ENCODE data around the gene TEX29. TPM values are rescaled to one million over a fixed set of nuclear protein-coding genes. Genes with fewer than 3 reads are reported as not detected.

TEX29 gene
- total RNA-seq, 1 experiment from 2014 or later, result 0.68 TPM

DNA sequence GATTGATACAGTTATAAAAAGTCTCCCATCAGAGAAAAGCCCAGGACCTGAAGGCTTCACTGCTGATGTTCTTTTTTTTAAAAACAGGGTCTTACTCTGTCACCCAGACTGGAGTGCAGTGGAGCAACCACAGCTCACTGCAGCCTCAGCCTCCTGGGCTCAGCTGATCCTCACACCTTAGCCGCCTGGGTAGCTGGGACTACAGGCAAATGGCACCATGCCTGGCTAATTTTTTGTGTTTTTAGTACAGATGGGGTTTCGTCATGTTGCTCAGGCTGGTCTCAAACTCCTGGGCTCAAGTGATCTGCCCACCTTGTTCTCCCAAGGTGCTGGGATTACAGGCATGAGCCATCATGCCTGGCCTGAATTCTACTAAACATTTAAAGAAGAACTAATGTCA is 33.1 kb downstream of the TEX29 start:
- H3K27me3 Mint-ChIP-seq (ENCODE audit: low read depth), result no peaks in the 10 kb centered on the region
- H3K4me3 Mint-ChIP-seq, result no peak overlapping the region
- ATAC-seq (no peak), DNase-seq (ENCODE audit: low spot score) (no peak)
- H3K36me3 Mint-ChIP-seq, result peaks cover 7% of the 10 kb centered on the region
- H3K4me1 Mint-ChIP-seq, result no peaks in the 10 kb centered on the region
- CTCF ChIA-PET, result interaction anchor here (1.3 kb wide), 1 partner anchor 8 kb away, joined by 5 read pairs; no protein-coding TSS in a partner anchor
- H3K9me3 Mint-ChIP-seq, result peaks cover 19% of the 10 kb centered on the region
- no peak overlapping the region for H3K27ac Mint-ChIP-seq
- TF ChIP-seq, protein P1, sequence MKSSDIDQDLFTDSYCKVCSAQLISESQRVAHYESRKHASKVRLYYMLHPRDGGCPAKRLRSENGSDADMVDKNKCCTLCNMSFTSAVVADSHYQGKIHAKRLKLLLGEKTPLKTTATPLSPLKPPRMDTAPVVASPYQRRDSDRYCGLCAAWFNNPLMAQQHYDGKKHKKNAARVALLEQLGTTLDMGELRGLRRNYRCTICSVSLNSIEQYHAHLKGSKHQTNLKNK (CRISPR knock-in tag; IDR thresholded peaks at IDR 0.05), result no peak
- TF ChIP-seq, protein P2, sequence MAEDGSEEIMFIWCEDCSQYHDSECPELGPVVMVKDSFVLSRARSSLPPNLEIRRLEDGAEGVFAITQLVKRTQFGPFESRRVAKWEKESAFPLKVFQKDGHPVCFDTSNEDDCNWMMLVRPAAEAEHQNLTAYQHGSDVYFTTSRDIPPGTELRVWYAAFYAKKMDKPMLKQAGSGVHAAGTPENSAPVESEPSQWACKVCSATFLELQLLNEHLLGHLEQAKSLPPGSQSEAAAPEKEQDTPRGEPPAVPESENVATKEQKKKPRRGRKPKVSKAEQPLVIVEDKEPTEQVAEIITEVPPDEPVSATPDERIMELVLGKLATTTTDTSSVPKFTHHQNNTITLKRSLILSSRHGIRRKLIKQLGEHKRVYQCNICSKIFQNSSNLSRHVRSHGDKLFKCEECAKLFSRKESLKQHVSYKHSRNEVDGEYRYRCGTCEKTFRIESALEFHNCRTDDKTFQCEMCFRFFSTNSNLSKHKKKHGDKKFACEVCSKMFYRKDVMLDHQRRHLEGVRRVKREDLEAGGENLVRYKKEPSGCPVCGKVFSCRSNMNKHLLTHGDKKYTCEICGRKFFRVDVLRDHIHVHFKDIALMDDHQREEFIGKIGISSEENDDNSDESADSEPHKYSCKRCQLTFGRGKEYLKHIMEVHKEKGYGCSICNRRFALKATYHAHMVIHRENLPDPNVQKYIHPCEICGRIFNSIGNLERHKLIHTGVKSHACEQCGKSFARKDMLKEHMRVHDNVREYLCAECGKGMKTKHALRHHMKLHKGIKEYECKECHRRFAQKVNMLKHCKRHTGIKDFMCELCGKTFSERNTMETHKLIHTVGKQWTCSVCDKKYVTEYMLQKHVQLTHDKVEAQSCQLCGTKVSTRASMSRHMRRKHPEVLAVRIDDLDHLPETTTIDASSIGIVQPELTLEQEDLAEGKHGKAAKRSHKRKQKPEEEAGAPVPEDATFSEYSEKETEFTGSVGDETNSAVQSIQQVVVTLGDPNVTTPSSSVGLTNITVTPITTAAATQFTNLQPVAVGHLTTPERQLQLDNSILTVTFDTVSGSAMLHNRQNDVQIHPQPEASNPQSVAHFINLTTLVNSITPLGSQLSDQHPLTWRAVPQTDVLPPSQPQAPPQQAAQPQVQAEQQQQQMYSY (CRISPR knock-in tag; IDR thresholded peaks at IDR 0.05), result no peak
- TF ChIP-seq, protein P3, sequence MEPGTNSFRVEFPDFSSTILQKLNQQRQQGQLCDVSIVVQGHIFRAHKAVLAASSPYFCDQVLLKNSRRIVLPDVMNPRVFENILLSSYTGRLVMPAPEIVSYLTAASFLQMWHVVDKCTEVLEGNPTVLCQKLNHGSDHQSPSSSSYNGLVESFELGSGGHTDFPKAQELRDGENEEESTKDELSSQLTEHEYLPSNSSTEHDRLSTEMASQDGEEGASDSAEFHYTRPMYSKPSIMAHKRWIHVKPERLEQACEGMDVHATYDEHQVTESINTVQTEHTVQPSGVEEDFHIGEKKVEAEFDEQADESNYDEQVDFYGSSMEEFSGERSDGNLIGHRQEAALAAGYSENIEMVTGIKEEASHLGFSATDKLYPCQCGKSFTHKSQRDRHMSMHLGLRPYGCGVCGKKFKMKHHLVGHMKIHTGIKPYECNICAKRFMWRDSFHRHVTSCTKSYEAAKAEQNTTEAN (CRISPR knock-in tag; IDR thresholded peaks at IDR 0.05), result no peak
- TF ChIP-seq NR2C2 (CRISPR knock-in tag; IDR thresholded peaks at IDR 0.05) (no peak), CREM (CRISPR knock-in tag; IDR thresholded peaks at IDR 0.05) (no peak), NR1H2 (CRISPR knock-in tag; IDR thresholded peaks at IDR 0.05) (no peak), ETV6 (CRISPR knock-in tag; IDR thresholded peaks at IDR 0.05) (no peak), ZNF121 (CRISPR knock-in tag; IDR thresholded peaks at IDR 0.05) (no peak)
- TF ChIP-seq, protein P4, sequence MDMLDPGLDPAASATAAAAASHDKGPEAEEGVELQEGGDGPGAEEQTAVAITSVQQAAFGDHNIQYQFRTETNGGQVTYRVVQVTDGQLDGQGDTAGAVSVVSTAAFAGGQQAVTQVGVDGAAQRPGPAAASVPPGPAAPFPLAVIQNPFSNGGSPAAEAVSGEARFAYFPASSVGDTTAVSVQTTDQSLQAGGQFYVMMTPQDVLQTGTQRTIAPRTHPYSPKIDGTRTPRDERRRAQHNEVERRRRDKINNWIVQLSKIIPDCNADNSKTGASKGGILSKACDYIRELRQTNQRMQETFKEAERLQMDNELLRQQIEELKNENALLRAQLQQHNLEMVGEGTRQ (CRISPR knock-in tag; IDR thresholded peaks at IDR 0.05), result no peak
- TF ChIP-seq, protein P5, sequence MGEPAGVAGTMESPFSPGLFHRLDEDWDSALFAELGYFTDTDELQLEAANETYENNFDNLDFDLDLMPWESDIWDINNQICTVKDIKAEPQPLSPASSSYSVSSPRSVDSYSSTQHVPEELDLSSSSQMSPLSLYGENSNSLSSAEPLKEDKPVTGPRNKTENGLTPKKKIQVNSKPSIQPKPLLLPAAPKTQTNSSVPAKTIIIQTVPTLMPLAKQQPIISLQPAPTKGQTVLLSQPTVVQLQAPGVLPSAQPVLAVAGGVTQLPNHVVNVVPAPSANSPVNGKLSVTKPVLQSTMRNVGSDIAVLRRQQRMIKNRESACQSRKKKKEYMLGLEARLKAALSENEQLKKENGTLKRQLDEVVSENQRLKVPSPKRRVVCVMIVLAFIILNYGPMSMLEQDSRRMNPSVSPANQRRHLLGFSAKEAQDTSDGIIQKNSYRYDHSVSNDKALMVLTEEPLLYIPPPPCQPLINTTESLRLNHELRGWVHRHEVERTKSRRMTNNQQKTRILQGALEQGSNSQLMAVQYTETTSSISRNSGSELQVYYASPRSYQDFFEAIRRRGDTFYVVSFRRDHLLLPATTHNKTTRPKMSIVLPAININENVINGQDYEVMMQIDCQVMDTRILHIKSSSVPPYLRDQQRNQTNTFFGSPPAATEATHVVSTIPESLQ (CRISPR knock-in tag; IDR thresholded peaks at IDR 0.05), result no peak
- POLR2A ChIA-PET, result interaction anchor here (0.6 kb wide), 1 partner anchor 8 kb away, joined by 6 read pairs; no protein-coding TSS in a partner anchor

DNA sequence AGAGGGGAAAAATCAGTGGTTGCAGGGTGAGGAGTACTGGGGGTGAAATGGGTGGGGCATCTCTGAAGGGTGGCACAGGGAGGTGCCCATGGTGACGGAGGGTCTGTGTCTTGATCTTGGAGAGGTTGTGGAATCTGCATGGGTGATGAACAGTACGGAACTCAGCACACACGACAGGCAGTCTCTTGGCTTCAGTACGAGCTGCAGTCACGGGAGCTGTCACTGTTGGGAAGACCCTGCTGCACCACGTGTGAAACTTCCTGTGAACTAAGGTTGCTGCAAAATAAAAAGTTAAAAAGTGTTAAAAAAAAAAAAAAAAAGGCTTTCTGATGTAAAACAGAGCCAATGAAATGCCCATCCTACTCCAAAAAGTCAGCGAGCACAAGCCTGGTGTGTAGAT is 34.3 kb downstream of the TEX29 start:
- Mint-ChIP-seq H3K4me1 (peaks cover 9% of the 10 kb centered on the region), H3K36me3 (peaks cover 5% of the 10 kb centered on the region; the same call in 1 of the 2 replicates), H3K27ac (no peak overlapping the region; the same call in 1 of the 2 replicates), H3K4me3 (no peak overlapping the region), H3K9me3 (peaks cover 11% of the 10 kb centered on the region), H3K27me3 (ENCODE audit: low read depth) (no peaks in the 10 kb centered on the region)
- no peak for ATAC-seq
- POLR2A ChIA-PET, result no interaction called here
- no peak for DNase-seq (ENCODE audit: low spot score)
- CTCF ChIA-PET, result no interaction called here
- TF ChIP-seq, protein P6, sequence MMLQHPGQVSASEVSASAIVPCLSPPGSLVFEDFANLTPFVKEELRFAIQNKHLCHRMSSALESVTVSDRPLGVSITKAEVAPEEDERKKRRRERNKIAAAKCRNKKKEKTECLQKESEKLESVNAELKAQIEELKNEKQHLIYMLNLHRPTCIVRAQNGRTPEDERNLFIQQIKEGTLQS (CRISPR knock-in tag; conservative IDR thresholded peaks at IDR 0.05), result no peak
- TF ChIP-seq NFATC4 (CRISPR knock-in tag; IDR thresholded peaks at IDR 0.05) (no peak), ZNF317 (CRISPR knock-in tag; IDR thresholded peaks at IDR 0.05; ENCODE audit: borderline replicate concordance, low read depth) (no peak), ZBTB21 (CRISPR knock-in tag; IDR thresholded peaks at IDR 0.05; ENCODE audit: borderline replicate concordance) (no peak), TEAD1 (CRISPR knock-in tag; IDR thresholded peaks at IDR 0.05) (no peak), CREB1 (CRISPR knock-in tag; IDR thresholded peaks at IDR 0.05) (no peak), ZNF121 (CRISPR knock-in tag; IDR thresholded peaks at IDR 0.05) (no peak), SP1 (CRISPR knock-in tag; conservative IDR thresholded peaks at IDR 0.05) (no peak), CBFB (CRISPR knock-in tag; IDR thresholded peaks at IDR 0.05; ENCODE audit: low read depth) (no peak), FOXJ3 (CRISPR knock-in tag; IDR thresholded peaks at IDR 0.05; ENCODE audit: borderline replicate concordance) (no peak), FOXP1 (CRISPR knock-in tag; IDR thresholded peaks at IDR 0.05; ENCODE audit: borderline replicate concordance) (no peak)
- TF ChIP-seq, protein P5 (CRISPR knock-in tag; IDR thresholded peaks at IDR 0.05), result no peak
